Ishikawa (cell line): ENCODE data around the gene TMEM255A.

Source experiments
- CEBPB ChIP-seq: IDR thresholded peaks from 2 replicates; pipeline ENCODE4 v1.6.1; 2012
- CREB1 ChIP-seq: IDR thresholded peaks from 2 replicates; pipeline ENCODE4 v1.6.1; 2012; ENCODE audit warnings: low read depth
- EGR1 ChIP-seq: IDR thresholded peaks from 2 replicates; pipeline ENCODE4 v1.6.1; 2012
- EP300 ChIP-seq: IDR thresholded peaks from 2 replicates; pipeline ENCODE4 v1.6.1; 2012; ENCODE audit warnings: borderline replicate concordance
- FOXM1 ChIP-seq: IDR thresholded peaks from 2 replicates; pipeline ENCODE4 v1.6.1; 2012; ENCODE audit warnings: low read depth, borderline replicate concordance
- NFIC ChIP-seq: IDR thresholded peaks from 2 replicates; pipeline ENCODE4 v1.6.1; 2012
- RAD21 ChIP-seq: IDR thresholded peaks from 2 replicates; pipeline ENCODE4 v1.6.1; 2012; ENCODE audit warnings: low read depth
- TAF1 ChIP-seq: IDR thresholded peaks from 2 replicates; pipeline ENCODE4 v1.6.1; 2012; ENCODE audit warnings: low read depth, mild to moderate bottlenecking
- TCF12 ChIP-seq: IDR thresholded peaks from 2 replicates; pipeline ENCODE4 v1.6.1; 2012; ENCODE audit warnings: low read depth
- TEAD4 ChIP-seq: IDR thresholded peaks from 2 replicates; pipeline ENCODE4 v1.6.1; 2012
- YY1 ChIP-seq: IDR thresholded peaks from 2 replicates; pipeline ENCODE4 v1.6.1; 2012; ENCODE audit warnings: low read depth
- ZBTB7A ChIP-seq: IDR thresholded peaks from 2 replicates; pipeline ENCODE4 v1.6.1; 2012; ENCODE audit warnings: low read depth
- TF ChIP-seq, protein P1 (sequence below): IDR thresholded peaks from 2 replicates; pipeline ENCODE4 v1.6.1; 2012
- TF ChIP-seq, protein P2 (sequence below): IDR thresholded peaks from 2 replicates; pipeline ENCODE4 v1.6.1; 2012
- TF ChIP-seq, protein P3 (sequence below): IDR thresholded peaks from 2 replicates; pipeline ENCODE4 v1.6.1; 2012; ENCODE audit warnings: low read depth, mild to moderate bottlenecking

TMEM255A gene

DNA sequence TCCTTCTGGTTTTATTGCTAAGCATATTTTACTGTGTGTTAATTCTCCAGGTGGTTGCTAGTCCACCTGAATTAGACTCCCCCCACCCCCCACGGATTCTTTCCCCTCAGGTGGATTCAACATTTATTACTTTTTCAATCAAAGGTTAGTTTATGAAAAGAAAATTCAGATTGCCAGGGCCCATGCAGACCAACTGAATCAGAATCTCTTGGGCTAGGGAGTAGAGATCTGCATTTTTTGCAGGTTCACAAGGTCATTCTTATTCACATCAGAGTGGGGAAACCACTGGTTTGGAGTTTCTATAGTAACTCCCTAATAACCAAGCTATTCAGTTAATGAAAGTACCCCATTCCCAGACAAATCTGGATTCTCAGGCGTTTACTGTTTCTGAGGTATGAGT, 9.8 kb downstream of the TMEM255A start:
- TF ChIP-seq ZBTB7A, result no peak
- TF ChIP-seq TAF1, result no peak
- no peak for TF ChIP-seq TEAD4
- no peak for TF ChIP-seq YY1
- no peak for TF ChIP-seq NFIC
- TF ChIP-seq TCF12, result no peak
- TF ChIP-seq RAD21, result no peak
- no peak for TF ChIP-seq EGR1
- TF ChIP-seq, protein P1, sequence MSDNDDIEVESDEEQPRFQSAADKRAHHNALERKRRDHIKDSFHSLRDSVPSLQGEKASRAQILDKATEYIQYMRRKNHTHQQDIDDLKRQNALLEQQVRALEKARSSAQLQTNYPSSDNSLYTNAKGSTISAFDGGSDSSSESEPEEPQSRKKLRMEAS, result no peak
- TF ChIP-seq, protein P2, sequence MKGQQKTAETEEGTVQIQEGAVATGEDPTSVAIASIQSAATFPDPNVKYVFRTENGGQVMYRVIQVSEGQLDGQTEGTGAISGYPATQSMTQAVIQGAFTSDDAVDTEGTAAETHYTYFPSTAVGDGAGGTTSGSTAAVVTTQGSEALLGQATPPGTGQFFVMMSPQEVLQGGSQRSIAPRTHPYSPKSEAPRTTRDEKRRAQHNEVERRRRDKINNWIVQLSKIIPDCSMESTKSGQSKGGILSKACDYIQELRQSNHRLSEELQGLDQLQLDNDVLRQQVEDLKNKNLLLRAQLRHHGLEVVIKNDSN, result no peak
- TF ChIP-seq CEBPB, result no peak
- TF ChIP-seq CREB1, result no peak

DNA sequence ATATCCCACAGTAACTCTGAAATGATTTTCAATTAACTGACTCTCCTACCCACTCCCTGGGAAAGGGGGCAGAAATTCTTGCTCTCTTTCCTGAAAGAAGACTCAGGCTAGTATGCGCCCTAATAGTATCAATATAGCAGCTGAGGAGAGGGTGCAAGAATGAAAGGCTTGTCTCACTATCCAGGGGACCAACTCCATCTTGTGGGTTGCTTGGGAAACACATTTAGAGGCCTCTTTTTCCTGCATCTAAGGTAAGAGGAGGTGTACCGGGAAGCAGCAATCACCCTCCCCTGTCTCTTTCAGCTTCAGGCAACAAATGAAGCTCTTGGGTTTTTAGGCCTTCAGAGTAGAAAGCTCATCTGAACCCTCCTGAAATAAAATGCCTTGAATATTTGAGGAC, 11.3 kb downstream of the TMEM255A start:
- TF ChIP-seq YY1 (no peak), EP300 (no peak), TAF1 (no peak), NFIC (no peak), FOXM1 (no peak), ZBTB7A (no peak), EGR1 (no peak), CREB1 (no peak), RAD21 (no peak), TCF12 (no peak), TEAD4 (no peak), CEBPB (no peak)
- TF ChIP-seq, protein P3, sequence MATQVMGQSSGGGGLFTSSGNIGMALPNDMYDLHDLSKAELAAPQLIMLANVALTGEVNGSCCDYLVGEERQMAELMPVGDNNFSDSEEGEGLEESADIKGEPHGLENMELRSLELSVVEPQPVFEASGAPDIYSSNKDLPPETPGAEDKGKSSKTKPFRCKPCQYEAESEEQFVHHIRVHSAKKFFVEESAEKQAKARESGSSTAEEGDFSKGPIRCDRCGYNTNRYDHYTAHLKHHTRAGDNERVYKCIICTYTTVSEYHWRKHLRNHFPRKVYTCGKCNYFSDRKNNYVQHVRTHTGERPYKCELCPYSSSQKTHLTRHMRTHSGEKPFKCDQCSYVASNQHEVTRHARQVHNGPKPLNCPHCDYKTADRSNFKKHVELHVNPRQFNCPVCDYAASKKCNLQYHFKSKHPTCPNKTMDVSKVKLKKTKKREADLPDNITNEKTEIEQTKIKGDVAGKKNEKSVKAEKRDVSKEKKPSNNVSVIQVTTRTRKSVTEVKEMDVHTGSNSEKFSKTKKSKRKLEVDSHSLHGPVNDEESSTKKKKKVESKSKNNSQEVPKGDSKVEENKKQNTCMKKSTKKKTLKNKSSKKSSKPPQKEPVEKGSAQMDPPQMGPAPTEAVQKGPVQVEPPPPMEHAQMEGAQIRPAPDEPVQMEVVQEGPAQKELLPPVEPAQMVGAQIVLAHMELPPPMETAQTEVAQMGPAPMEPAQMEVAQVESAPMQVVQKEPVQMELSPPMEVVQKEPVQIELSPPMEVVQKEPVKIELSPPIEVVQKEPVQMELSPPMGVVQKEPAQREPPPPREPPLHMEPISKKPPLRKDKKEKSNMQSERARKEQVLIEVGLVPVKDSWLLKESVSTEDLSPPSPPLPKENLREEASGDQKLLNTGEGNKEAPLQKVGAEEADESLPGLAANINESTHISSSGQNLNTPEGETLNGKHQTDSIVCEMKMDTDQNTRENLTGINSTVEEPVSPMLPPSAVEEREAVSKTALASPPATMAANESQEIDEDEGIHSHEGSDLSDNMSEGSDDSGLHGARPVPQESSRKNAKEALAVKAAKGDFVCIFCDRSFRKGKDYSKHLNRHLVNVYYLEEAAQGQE, result no peak
- TF ChIP-seq, protein P2, result no peak
- TF ChIP-seq, protein P1, result no peak

DNA sequence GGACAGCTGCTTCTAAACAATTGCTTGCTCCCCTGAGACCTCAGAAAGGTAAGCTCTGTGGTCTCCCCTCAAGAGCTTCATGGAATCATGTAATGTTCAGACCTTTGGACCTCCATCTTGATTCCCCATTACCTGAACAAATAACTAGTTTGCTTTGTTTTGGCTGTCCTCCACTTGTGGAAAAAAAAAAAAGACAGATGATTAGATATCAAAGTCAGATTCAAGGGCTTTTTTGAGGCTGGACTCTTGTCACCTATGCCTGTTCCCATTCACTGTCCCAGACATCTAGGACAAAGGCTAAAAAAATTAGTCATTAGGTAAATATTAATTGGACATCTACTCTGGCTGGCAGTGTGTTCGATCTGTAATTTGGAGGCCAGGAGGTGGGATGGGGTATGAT, 13.3 kb downstream of the TMEM255A start:
- no peak for TF ChIP-seq TEAD4
- no peak for TF ChIP-seq TCF12
- TF ChIP-seq TAF1, result no peak

DNA sequence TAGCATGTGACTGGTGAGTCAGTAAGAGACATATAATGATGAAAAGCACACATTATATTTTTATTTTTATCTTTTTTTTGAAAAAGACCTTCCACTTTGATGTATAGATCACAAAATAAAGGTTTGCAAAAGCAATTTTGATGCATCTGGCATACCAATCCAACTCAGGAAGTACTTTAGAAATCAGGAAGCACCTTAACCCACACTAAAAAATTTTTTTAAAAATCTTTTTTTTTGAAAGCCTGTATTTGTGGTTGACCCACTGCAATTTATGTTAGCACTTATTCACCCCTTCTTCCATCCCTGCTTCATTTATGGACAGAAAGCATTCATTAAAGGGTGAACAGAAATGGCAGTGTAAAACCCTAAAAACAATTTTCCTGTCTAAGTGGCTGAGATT, 16.6 kb downstream of the TMEM255A start:
- TF ChIP-seq RAD21 (no peak), CREB1 (no peak)
- TF ChIP-seq, protein P1, result no peak

DNA sequence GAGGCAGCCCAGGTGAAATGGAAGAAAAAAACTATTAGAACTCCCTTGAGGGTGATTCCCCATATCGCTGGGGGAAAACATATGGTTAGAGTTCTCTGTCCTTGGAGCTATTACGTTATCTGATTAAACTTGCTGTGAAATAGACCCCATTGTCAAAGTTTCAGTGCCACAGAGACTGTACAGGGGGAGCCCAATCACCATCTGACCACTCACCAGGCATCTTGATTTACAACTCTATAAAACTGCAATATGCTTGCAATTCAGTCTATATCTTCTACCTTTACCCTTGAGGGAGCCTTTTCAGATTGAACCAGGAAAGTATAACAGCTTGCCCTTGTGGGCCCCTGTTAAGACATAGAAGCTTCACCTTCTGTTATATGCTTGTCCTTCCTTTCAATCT, 18.2 kb downstream of the TMEM255A start:
- TF ChIP-seq, protein P3, result no peak
- TF ChIP-seq EP300 (no peak), CEBPB (no peak)

DNA sequence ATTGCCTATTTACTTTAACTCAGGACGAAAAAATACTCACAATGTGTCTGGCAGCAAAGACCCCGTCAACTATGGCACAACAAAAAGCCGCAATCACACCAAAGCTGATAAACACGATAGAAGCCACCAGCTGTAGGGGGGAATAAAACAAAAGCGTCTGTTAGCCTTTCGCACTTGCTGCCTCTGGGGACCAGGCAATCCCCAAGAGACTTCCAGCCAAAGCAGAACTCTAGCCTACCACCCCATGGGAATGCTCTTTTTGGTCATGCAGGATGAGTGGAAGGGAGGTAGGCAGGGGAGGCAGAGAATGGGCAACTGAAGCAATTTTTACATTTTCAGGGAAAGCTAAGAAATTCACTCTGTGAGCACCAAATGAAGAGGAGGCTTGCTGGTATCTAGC, 20.1 kb downstream of the TMEM255A start:
- no peak for TF ChIP-seq TAF1
- TF ChIP-seq, protein P2, result no peak
- no peak for TF ChIP-seq CEBPB
- no peak for TF ChIP-seq TEAD4
- TF ChIP-seq EP300, result no peak
- TF ChIP-seq, protein P3, result no peak
- no peak for TF ChIP-seq EGR1
- no peak for TF ChIP-seq NFIC
- TF ChIP-seq YY1, result no peak
- no peak for TF ChIP-seq RAD21
- TF ChIP-seq, protein P1, result no peak
- TF ChIP-seq FOXM1, result no peak
- no peak for TF ChIP-seq TCF12
- no peak for TF ChIP-seq CREB1
